Measurements from ENCODE around the gene BMP8A.
"Not testable (repeated sequence)": the region's sequence is repeated elsewhere in the genome, so short reads cannot be mapped to it uniquely, and the experiment has no call there.

Gene BMP8A

GRCh38 chr1:39469150-39469549 is 22.3 kb upstream of the BMP8A start:
- CTCF ChIA-PET, result interaction anchor here (0.9 to 4.1 kb wide), 6 partner anchors 8 to 69 kb away, joined by 3 to 18 read pairs (median 4); no protein-coding TSS in a partner anchor
- TF ChIP-seq, protein P1, sequence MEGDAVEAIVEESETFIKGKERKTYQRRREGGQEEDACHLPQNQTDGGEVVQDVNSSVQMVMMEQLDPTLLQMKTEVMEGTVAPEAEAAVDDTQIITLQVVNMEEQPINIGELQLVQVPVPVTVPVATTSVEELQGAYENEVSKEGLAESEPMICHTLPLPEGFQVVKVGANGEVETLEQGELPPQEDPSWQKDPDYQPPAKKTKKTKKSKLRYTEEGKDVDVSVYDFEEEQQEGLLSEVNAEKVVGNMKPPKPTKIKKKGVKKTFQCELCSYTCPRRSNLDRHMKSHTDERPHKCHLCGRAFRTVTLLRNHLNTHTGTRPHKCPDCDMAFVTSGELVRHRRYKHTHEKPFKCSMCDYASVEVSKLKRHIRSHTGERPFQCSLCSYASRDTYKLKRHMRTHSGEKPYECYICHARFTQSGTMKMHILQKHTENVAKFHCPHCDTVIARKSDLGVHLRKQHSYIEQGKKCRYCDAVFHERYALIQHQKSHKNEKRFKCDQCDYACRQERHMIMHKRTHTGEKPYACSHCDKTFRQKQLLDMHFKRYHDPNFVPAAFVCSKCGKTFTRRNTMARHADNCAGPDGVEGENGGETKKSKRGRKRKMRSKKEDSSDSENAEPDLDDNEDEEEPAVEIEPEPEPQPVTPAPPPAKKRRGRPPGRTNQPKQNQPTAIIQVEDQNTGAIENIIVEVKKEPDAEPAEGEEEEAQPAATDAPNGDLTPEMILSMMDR (IDR thresholded peaks at IDR 0.05; ENCODE audit: control extremely low read depth, extremely low read depth, low read depth, missing control alignments), result no peak
- POLR2A ChIA-PET, result no interaction called here
- no peak for DNase-seq (ENCODE audit: extremely low spot score)

GRCh38 chr1:39470040-39470439 is 21.4 kb upstream of the BMP8A start:
- DNase-seq (ENCODE audit: extremely low spot score), result no peak
- POLR2A ChIA-PET, result no interaction called here
- TF ChIP-seq, protein P1 (IDR thresholded peaks at IDR 0.05; ENCODE audit: control extremely low read depth, extremely low read depth, low read depth, missing control alignments), result no peak
- CTCF ChIA-PET, result interaction anchor here (1.1 to 4.1 kb wide), 4 partner anchors 11 to 69 kb away, joined by 3 to 18 read pairs (median 10); no protein-coding TSS in a partner anchor

DNA sequence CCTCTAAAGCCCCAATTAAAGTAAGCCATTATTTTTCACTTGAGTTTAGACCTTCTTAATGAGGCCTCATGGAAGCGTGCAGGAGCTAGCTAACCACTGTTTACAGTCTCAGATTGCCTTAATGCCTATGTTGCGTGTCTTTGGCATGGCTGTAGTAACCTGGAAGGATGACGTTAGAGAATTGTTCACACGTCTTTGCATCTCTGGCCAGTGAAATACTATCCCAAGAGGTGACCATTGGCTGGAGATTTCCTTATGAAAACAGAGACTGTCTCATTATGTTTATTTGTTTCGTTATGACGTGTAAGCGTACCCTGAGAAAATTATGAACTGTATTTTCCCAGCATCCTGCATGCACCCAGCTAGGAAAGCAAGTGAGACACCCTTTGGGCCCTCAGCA is 18.6 kb upstream of the BMP8A start:
- POLR2A ChIA-PET, result no interaction called here
- CTCF ChIA-PET, result interaction anchor here (1.3 to 2.0 kb wide), 3 partner anchors 14 to 66 kb away, joined by 3 to 5 read pairs (median 3); no protein-coding TSS in a partner anchor
- TF ChIP-seq, protein P1 (IDR thresholded peaks at IDR 0.05; ENCODE audit: control extremely low read depth, extremely low read depth, low read depth, missing control alignments), result no peak
- DNase-seq (ENCODE audit: extremely low spot score), result no peak

DNA sequence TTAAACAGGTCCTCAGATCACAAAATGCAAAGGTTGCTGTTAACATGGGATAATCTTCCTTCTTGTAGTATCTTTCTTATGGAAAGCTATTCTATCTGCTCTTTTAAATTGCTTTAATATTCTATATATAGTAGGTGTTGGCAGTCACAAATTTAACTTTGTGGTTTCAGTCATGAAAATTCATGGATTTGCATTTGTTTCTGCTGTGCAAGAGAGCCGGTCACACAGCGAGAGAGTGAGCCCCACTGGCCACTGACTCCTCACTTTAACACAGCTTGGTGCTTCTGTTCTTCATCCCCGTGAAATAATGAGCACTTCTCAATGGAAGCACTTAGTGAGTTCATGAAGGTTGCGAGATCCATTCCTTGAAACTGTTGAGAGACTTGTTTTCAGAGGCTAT is 18.1 kb upstream of the BMP8A start:
- POLR2A ChIA-PET, result no interaction called here
- TF ChIP-seq, protein P1 (IDR thresholded peaks at IDR 0.05; ENCODE audit: control extremely low read depth, extremely low read depth, low read depth, missing control alignments), result no peak
- CTCF ChIA-PET, result interaction anchor here (1.3 to 2.0 kb wide), 2 partner anchors 14 to 66 kb away, joined by 3 to 5 read pairs; no protein-coding TSS in a partner anchor
- DNase-seq (ENCODE audit: extremely low spot score), result no peak

- ChIA-PET POLR2A (no interaction called here), CTCF (interaction anchor here (1.4 to 1.8 kb wide), 2 partner anchors 9 to 15 kb away, joined by 3 to 6 read pairs; no protein-coding TSS in a partner anchor)
- TF ChIP-seq, protein P1 (IDR thresholded peaks at IDR 0.05; ENCODE audit: control extremely low read depth, extremely low read depth, low read depth, missing control alignments), result no peak
- DNase-seq (ENCODE audit: extremely low spot score), result no peak
Observed at GRCh38 chr1:39474810-39475209, 16.6 kb upstream of the BMP8A start.

DNA sequence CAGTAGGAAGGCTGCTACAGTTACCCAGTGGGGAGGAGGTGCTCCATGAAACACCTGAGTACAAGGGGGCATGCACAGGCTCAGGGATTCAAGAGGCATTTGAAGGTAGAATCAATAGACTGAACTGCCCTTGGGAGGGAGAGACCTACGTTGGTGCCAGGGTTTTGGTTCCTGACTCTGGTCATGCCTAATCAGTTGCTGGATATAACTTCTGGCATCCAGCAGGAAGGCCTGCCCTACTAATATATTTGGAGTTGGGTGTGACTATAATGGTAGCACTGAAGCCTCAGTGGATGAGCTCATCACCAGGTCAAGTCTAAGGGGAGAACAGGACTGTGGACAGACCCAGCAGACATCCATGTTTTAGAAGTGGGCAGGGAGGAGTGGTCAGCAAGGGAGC is 15.9 kb upstream of the BMP8A start:
- POLR2A ChIA-PET; DNase-seq (ENCODE audit: extremely low spot score): not testable (repeated sequence)
- CTCF ChIA-PET, result interaction anchor here (1.3 to 1.8 kb wide), 3 partner anchors 9 to 63 kb away, joined by 3 to 6 read pairs (median 3); no protein-coding TSS in a partner anchor

- no peak for DNase-seq (ENCODE audit: extremely low spot score)
- ChIA-PET POLR2A (interaction anchor here (0.6 kb wide), 1 partner anchor 1584 kb away, joined by 5 read pairs; no protein-coding TSS in a partner anchor), CTCF (no interaction called here)
- TF ChIP-seq, protein P1 (IDR thresholded peaks at IDR 0.05; ENCODE audit: control extremely low read depth, extremely low read depth, low read depth, missing control alignments), result no peak
Observed at GRCh38 chr1:39478126-39478915, 13.1 kb upstream of the BMP8A start.

All from GM10248 (cell line).